Caco-2 (cell line): Measurements from ENCODE around the gene PFKFB2. TPM values are rescaled to one million over a fixed set of nuclear protein-coding genes. Genes with fewer than 3 reads are reported as not detected.

Source experiments
- BruUV-seq: library from RNA; stranded (reverse); fragments of 400-500 nt; replicated peaks from 2 replicates; lab custom pipeline; 2021; lab: Mats Ljungman, UMichigan
- CTCF ChIA-PET: fragments of 300-600 bp; sonication (Branson Sonifier 250); formaldehyde crosslinking; loops from one replicate; lab custom pipeline; 2022; ENCODE audit warnings: antibody characterized with exemption; lab: Charles Lee
- POLR2A ChIA-PET: fragments of 300-600 bp; sonication (Branson Sonifier 250); formaldehyde crosslinking; loops from one replicate; lab custom pipeline; 2022; ENCODE audit warnings: antibody characterized with exemption; lab: Charles Lee
- DNase-seq, 2 experiments: peaks; one replicate each; pipeline versions ENCODE4 v3.0.0 to v3.0.0-alpha.2; 2020 to 2022
- H3K27me3 ChIP-seq: replicated peaks from 2 replicates; pipeline ENCODE4 v1.6.0; 2011; ENCODE audit warnings: low read length; ENCODE audit not compliant: control insufficient read depth, insufficient read depth
- H3K36me3 ChIP-seq: 2 replicates; pipeline ENCODE4 v1.5.1; 2011; ENCODE audit warnings: low read length; ENCODE audit not compliant: control insufficient read depth, insufficient read depth
- H3K4me1 ChIP-seq: fragments of 250-450 bp; sonication (Bioruptor Pico); 2 replicates; pipeline ENCODE4 v1.5.1; 2020; ENCODE audit warnings: mild to moderate bottlenecking
- H3K4me3 ChIP-seq: 2 replicates; pipeline ENCODE4 v1.5.1; 2011; ENCODE audit warnings: low read depth, mild to moderate bottlenecking, control low read depth, low read length
- H3K9me3 ChIP-seq: fragments of 250-450 bp; sonication (Bioruptor Pico); 2 replicates; pipeline ENCODE4 v1.5.1; 2020; ENCODE audit warnings: mild to moderate bottlenecking, moderate library complexity
- H3K27ac Mint-ChIP-seq: one replicate; pipeline ENCODE4 v1.8.0; 2022; ENCODE audit warnings: mixed read lengths; ENCODE audit not compliant: unreplicated experiment
- H3K27me3 Mint-ChIP-seq: one replicate; pipeline ENCODE4 v1.8.0; 2022; ENCODE audit warnings: mixed read lengths; ENCODE audit not compliant: insufficient read depth, unreplicated experiment
- H3K36me3 Mint-ChIP-seq: one replicate; pipeline ENCODE4 v1.8.0; 2022; ENCODE audit warnings: mild to moderate bottlenecking, mixed read lengths; ENCODE audit not compliant: insufficient read depth, unreplicated experiment
- H3K4me1 Mint-ChIP-seq: one replicate; pipeline ENCODE4 v1.8.0; 2022; ENCODE audit warnings: low read depth, mixed read lengths; ENCODE audit not compliant: unreplicated experiment
- H3K4me3 Mint-ChIP-seq: one replicate; pipeline ENCODE4 v1.8.0; 2022; ENCODE audit warnings: mild to moderate bottlenecking, moderate library complexity, mixed read lengths; ENCODE audit not compliant: unreplicated experiment
- H3K9me3 Mint-ChIP-seq: one replicate; pipeline ENCODE4 v1.8.0; 2022; ENCODE audit warnings: mixed read lengths; ENCODE audit not compliant: unreplicated experiment
- CTCF ChIP-seq, 2 experiments: fragments of 200-600 bp in 1 of 2; IDR thresholded peaks; 1 replicate in 1 of 2; 2 replicates in 1 of 2; pipeline versions ENCODE4 v1.5.1 to v1.8.0; 2011 to 2022; ENCODE audit warnings: antibody characterized with exemption in 1 of 2, control low read depth in 1 of 2, inconsistent platforms in 1 of 2, low read depth in 1 of 2, low read length in 1 of 2, mild to moderate bottlenecking in 1 of 2, moderate library complexity in 1 of 2; ENCODE audit not compliant: insufficient read depth in 1 of 2, severe bottlenecking in 1 of 2, unreplicated experiment in 1 of 2
- intact Hi-C: fragments of 100-400 bp; cut with micrococcal nuclease; formaldehyde crosslinking; loops from one replicate; pipeline ENCODE4 v1.10.0; 2022; ENCODE audit not compliant: unreplicated experiment
- total RNA-seq: library from RNA; stranded (reverse); gene quantifications from 2 replicates; pipeline ENCODE4 v1.2.3, GENCODE V29; 2022

PFKFB2 gene
- total RNA-seq, 1 experiment from 2014 or later: 38.9 TPM

- no peak overlapping the region for H3K4me3 Mint-ChIP-seq
- ChIA-PET CTCF (no interaction called here), POLR2A (no interaction called here)
- H3K4me1 Mint-ChIP-seq: peaks cover 8% of the 10 kb centered on the region
- Histone ChIP-seq H3K4me1 (no peaks in the 10 kb centered on the region), H3K9me3 (no peaks in the 10 kb centered on the region), H3K27me3 (no peaks in the 10 kb centered on the region), H3K4me3 (no peak overlapping the region), H3K36me3 (peaks cover 4% of the 10 kb centered on the region; the same call in 1 of the 2 replicates)
- peaks cover 12% of the 10 kb centered on the region for H3K36me3 Mint-ChIP-seq
- BruUV-seq: no TSS peak
- no peaks in the 10 kb centered on the region for H3K27me3 Mint-ChIP-seq
- no peaks in the 10 kb centered on the region for H3K9me3 Mint-ChIP-seq
- intact Hi-C loops: no loop called here
- H3K27ac Mint-ChIP-seq: no peak overlapping the region
- TF ChIP-seq CTCF (IDR thresholded peaks at IDR 0.05; ENCODE audit: insufficient read depth in 1 of 2, low read depth in 1 of 2, low read length in 1 of 2, severe bottlenecking in 1 of 2, unreplicated experiment in 1 of 2): peak in 1 of 2 experiments; percentile 31
- peak in 1 of 2 experiments; percentile 19 for DNase-seq
Measured at GRCh38 chr1:207058878-207059867, 6.1 kb downstream of the PFKFB2 start.

- ChIA-PET CTCF (no interaction called here), POLR2A (no interaction called here)
- no peak overlapping the region for H3K4me3 Mint-ChIP-seq
- H3K27ac Mint-ChIP-seq: no peak overlapping the region
- BruUV-seq: no TSS peak
- no peak overlapping the region for H3K4me3 ChIP-seq
- peaks cover 14% of the 10 kb centered on the region for H3K36me3 Mint-ChIP-seq
- H3K4me1 Mint-ChIP-seq: peaks cover 1% of the 10 kb centered on the region
- H3K9me3 Mint-ChIP-seq: no peaks in the 10 kb centered on the region
- no peaks in the 10 kb centered on the region for H3K4me1 ChIP-seq
- intact Hi-C loops: no loop called here
- H3K27me3 ChIP-seq: no peaks in the 10 kb centered on the region
- no peaks in the 10 kb centered on the region for H3K9me3 ChIP-seq
- H3K27me3 Mint-ChIP-seq: no peaks in the 10 kb centered on the region
- peaks cover 4% of the 10 kb centered on the region; the same call in 1 of the 2 replicates for H3K36me3 ChIP-seq
- DNase-seq: no peak
- no peak for TF ChIP-seq CTCF (IDR thresholded peaks at IDR 0.05; ENCODE audit: insufficient read depth in 1 of 2, low read depth in 1 of 2, low read length in 1 of 2, severe bottlenecking in 1 of 2, unreplicated experiment in 1 of 2)
Measured at GRCh38 chr1:207059881-207060280, 6.8 kb downstream of the PFKFB2 start.

- H3K4me3 Mint-ChIP-seq: no peak overlapping the region
- no peaks in the 10 kb centered on the region for H3K4me1 ChIP-seq
- no peaks in the 10 kb centered on the region for H3K9me3 Mint-ChIP-seq
- ChIA-PET CTCF (no interaction called here), POLR2A (no interaction called here)
- H3K36me3 Mint-ChIP-seq: peaks cover 22% of the 10 kb centered on the region
- no peaks in the 10 kb centered on the region for H3K4me1 Mint-ChIP-seq
- H3K27me3 ChIP-seq: no peaks in the 10 kb centered on the region
- H3K4me3 ChIP-seq: no peak overlapping the region
- H3K36me3 ChIP-seq: peaks cover 4% of the 10 kb centered on the region; the same call in 1 of the 2 replicates
- no peak overlapping the region for H3K27ac Mint-ChIP-seq
- H3K9me3 ChIP-seq: no peaks in the 10 kb centered on the region
- no peaks in the 10 kb centered on the region for H3K27me3 Mint-ChIP-seq
- DNase-seq: no peak
- intact Hi-C loops: no loop called here
- no peak for TF ChIP-seq CTCF (IDR thresholded peaks at IDR 0.05; ENCODE audit: insufficient read depth in 1 of 2, low read depth in 1 of 2, low read length in 1 of 2, severe bottlenecking in 1 of 2, unreplicated experiment in 1 of 2)
- no TSS peak for BruUV-seq
Measured at GRCh38 chr1:207060596-207060995, 7.5 kb downstream of the PFKFB2 start.
